LHCN-M2 (cell line): ENCODE measurements around the gene RNASE4. TPM values are rescaled to one million over a fixed set of nuclear protein-coding genes. Genes with fewer than 3 reads are reported as not detected.
A peak's percentile ranks its signal among the peaks of the same experiment; 100 is the strongest.
"Not testable (repeated sequence)": the region's sequence is repeated elsewhere in the genome, so short reads cannot be mapped to it uniquely, and the experiment has no call there.

Experiments used
- DNase-seq: peaks from one replicate; pipeline ENCODE4 v3.0.0-alpha.2; 2012; ENCODE audit warnings: low read depth
- total RNA-seq: library from RNA; depleted of rRNA; stranded (reverse); fragments of >200 nt; gene quantifications from 2 replicates; pipeline ENCODE4 v1.2.3, GENCODE V29; 2014

Gene RNASE4
- total RNA-seq, 1 experiment from 2014 or later = 10.5 TPM

DNA sequence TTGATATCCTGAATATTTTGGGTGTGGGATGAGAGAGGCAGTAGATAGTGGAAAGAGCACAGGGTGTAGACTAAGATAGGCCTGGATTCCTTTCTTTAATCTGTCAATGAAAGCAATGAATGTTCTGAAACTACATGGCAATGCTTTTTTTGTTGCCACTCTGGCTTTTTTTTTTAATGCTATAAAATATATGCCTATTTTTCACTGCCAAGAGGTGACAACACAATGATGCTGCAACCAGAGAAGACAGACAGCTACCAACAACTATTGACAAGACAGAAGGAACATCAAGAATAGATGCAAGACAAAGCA lies 13.6 kb downstream of the RNASE4 start:
- DNase-seq = no peak

- DNase-seq = no peak
Observed at GRCh38 chr14:20698934-20699333, 14.6 kb downstream of the RNASE4 start.

- no peak for DNase-seq
Observed at GRCh38 chr14:20699931-20700330, 15.6 kb downstream of the RNASE4 start.

- not testable (repeated sequence) for DNase-seq
Observed at GRCh38 chr14:20700965-20701364, 16.6 kb downstream of the RNASE4 start.

DNA sequence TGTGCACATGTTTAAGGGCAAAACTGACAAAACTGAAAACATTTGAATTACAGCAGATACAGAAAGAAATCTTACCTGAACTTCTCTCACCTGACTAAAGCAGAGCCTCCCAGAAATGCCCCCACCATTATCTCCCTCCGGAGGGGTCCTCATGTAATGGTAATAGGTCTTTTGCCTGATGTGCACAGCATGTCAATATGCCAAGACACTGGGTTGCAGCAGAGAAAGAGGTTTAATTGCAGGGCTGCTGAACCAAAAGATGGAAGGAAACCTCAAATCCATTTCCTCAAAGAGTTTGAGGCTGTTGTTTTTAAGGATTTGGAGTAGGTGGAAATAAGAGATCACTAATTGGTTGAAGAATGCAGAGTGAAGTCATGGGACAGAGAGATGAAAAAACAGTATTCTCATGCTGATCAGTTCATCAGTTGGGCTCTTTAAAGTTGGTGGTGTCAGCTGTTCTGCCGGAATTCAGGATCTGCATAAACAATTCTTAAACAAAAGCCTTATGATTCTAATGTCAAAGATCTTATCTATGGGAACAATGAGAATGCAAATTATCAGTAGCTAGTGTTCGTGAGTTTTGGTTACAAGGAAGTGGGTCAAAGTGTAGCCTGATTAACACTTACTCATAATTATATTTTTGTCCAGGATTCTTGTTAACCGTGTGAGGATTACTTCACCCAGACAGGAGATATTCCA lies 22.4 kb downstream of the RNASE4 start:
- DNase-seq = no peak

GRCh38 chr14:20707622-20708021 lies 23.3 kb downstream of the RNASE4 start:
- DNase-seq = no peak

DNA sequence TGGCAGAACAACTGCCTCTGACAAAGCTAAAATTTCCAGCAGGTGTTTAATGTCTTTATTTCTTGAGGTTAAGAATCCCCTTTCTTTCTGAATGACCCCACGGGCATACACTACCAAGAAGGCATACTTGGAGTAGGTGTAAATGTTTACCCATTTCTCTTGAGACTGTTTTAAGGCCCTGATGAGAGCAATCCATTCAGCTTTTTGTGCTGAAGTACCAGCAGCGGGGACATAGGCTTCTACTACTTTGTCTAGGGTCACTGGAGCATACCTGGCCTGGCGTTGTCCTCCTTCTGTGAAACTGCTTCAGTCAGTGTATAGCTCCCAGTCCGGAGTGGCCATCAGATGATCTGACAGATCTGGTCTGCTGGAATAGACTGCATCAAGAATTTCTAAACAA lies 26.9 kb downstream of the RNASE4 start:
- no peak for DNase-seq

DNA sequence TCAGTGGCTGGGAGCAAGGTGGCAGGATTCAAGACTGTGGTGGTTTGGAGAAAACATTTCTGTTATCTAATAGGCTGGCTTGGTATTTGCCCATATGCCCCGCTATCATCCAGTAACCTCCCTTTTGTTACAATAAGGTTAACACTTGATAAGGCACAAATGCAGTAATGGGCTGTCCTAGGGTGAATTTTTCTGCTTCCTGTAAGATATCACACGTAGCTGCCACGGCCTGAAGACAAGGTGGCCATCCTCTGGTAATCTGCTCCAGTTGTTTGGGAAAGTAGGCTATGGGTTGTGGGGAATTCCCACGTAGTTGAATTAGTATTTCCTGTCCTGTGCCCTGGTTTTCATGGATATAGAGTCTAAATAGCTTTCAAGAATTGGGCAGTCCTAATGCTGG lies 27.3 kb downstream of the RNASE4 start:
- DNase-seq = no peak

GRCh38 chr14:20712904-20713303 lies 28.5 kb downstream of the RNASE4 start:
- no peak for DNase-seq

GRCh38 chr14:20714593-20715250 lies 30.4 kb downstream of the RNASE4 start:
- peak; percentile 88 for DNase-seq

GRCh38 chr14:20719777-20720176 lies 35.4 kb downstream of the RNASE4 start:
- no peak for DNase-seq

DNA sequence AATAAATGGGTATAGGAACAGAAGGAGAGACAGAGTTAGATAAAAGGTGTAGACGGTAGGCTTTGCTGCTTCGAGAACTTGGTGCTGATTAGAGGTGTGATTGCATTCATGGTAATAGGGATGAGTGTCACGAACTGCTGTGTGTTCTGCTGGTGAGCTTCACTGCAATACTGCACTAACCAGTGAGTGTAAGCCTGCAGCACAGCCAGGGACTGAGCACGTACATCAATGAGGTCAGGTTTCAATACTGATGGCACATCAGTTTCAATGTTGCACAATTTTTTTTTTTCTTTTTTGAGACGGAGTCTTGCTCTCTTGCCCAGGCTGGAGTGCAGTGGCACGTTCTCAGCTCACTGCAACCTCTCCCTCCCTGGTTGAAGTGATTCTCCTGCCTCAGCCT lies 36.4 kb downstream of the RNASE4 start:
- no peak for DNase-seq

GRCh38 chr14:20722016-20722415 lies 37.7 kb downstream of the RNASE4 start:
- DNase-seq = no peak

- no peak for DNase-seq
Observed at GRCh38 chr14:20723488-20723887, 39.1 kb downstream of the RNASE4 start.

DNA sequence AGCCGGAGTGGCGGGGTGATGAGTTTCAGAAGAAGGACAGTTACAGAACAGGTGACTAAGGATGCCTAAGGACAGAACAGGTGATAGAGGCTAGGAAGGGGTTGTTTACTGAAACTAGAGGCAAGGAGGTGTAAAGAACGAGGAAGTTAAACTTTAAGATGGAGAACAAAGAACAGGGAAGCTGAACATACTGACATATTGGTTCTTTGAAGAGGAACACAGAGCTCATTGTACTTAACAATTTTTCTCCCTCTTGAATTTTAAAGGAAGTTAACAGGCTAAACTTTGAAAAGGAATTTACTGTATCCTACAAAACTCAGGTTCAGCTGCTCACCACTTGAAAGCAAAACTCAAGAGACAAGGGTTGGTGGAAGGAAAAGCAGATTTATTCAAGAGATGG lies 41.8 kb downstream of the RNASE4 start:
- not testable (repeated sequence) for DNase-seq

DNA sequence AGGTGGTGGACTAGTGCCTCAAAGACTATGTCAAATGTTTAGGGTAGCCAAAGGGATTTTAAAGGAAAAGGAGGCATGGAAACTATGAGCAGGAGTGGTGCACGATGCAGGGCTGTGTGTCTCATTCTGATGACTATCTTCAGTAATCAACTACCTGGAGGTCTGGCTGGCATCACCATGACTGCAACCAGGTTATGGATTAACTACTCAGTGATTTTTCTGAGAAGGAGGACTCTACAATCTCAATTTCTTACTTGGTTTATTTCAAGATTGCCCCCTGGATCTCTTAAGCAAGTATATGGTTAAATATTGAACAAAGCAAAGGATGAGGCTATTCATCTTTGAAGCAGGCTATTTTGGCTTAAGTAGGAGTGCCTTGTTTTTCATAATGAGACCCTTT lies 42.2 kb downstream of the RNASE4 start:
- no peak for DNase-seq

DNA sequence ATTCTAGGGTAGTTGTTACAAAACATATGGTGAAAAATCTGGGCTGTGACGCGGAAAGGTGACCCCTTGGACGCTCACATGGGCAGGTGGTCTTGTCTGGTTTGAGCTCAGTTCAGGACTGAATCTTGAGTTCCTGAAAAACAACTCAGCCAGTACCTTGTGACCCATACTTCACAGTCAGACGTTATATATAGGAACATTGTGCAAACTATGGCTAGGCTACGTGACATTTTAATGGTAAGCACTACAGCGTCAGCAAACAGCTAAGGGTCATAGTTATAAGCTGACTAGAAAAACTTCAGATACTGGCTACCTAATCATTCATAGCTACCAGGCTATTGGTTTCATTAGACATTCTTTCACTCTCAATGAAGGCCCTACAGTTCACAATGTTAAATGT lies 46.5 kb downstream of the RNASE4 start:
- no peak for DNase-seq

GRCh38 chr14:20732477-20732876 lies 48.1 kb downstream of the RNASE4 start:
- DNase-seq = no peak

- DNase-seq = no peak
Observed at GRCh38 chr14:20732979-20733635, 48.7 kb downstream of the RNASE4 start.

DNA sequence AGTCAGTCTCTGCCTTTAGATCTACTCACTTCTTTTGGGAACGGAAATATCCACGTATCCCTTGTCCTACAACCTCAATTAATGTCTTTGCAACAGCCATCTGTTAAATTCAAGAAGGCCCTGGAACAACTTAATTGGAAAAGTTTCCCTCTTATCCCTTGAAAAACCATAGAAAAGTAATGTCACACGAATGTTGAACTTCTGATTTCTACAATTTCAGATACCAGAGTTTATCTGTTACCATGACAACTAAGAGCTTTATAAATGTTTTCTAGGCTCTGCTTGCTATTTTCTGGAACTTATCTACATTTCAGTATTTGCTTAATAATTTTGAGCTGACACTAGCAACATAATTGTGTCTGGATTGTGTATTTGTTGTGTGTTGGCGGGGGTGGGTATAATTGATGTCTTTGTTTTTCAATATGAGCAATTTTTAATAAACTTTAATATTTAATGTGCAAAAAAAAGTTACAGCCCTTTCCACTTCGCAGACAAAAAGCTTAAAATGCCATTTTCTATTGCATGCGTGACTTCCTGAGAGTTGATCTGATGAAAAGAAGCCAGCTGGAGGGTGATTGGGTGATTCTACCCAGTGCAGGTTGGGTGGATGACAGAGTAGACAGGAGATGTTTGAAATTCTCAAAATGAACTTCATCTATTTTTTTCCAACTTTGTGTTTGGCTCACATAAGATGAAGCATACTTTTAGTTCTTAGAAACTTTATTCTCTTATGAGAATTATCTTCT lies 49.5 kb downstream of the RNASE4 start:
- no peak for DNase-seq

DNA sequence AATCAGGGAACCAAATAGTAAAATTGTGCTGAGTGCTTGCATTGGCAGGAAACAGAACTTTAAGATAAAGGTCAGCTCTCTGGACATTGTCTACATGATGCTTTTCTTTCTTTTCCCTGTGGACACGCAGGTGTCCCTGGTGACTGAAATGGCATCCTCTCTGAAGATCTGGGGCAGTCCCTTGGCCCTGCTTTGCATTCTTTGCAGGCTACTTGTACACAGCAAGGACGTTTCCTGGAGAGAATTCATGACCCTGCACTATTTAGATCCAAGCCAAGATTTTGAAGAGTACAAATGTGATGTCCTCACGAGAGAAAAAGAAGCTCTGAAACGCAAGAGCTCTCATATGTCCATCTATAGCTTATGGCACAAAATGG lies 50.1 kb downstream of the RNASE4 start:
- DNase-seq = no peak

GRCh38 chr14:20738292-20738691 lies 53.9 kb downstream of the RNASE4 start:
- DNase-seq = not testable (repeated sequence)
